Esophagus muscularis mucosa (tissue), 3 donors: ENCODE data around the gene HILPDA.

Experiments used
- POLR2A ChIP-seq: fragments of 450-650 bp; IDR thresholded peaks from one replicate; pipeline ENCODE4 v1.6.1; 2017; ENCODE audit warnings: antibody characterized with exemption, moderate library complexity, mild to moderate bottlenecking, low read depth
- POLR2AphosphoS5 ChIP-seq, 2 donors: sonication (generic); formaldehyde crosslinking; IDR thresholded peaks; one replicate each; pipeline ENCODE4 v1.6.1; 2017; ENCODE audit warnings: antibody characterized with exemption in 2 of 2
- TF ChIP-seq, protein P1 (sequence below), 3 experiments: fragments of 200-600 bp in 2 of 3; fragments of 450-650 bp in 1 of 3; sonication (generic) in 2 of 3; IDR thresholded peaks; one replicate each; pipeline ENCODE4 v1.5.1; 2017 to 2019; ENCODE audit warnings: antibody characterized with exemption in 3 of 3, mild to moderate bottlenecking in 2 of 3, moderate library complexity in 1 of 3

DNA sequence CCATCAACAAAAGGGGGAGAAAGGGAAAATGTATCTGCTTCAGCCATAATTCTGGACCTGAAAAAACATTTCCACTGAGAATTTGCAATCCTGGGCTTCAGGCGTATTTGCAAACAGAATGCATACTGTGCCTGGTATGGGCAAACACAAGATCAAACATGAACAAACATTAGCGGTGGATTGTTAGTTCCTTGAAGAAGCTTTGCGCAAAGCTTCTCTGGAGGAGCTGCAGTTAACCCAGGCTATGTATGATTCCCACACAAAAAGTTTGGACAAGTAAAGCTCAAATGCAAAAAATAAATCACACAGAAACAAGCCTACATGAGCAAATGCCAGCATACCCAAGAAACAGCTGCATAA lies 20.4 kb upstream of the HILPDA start:
- TF ChIP-seq, protein P1, sequence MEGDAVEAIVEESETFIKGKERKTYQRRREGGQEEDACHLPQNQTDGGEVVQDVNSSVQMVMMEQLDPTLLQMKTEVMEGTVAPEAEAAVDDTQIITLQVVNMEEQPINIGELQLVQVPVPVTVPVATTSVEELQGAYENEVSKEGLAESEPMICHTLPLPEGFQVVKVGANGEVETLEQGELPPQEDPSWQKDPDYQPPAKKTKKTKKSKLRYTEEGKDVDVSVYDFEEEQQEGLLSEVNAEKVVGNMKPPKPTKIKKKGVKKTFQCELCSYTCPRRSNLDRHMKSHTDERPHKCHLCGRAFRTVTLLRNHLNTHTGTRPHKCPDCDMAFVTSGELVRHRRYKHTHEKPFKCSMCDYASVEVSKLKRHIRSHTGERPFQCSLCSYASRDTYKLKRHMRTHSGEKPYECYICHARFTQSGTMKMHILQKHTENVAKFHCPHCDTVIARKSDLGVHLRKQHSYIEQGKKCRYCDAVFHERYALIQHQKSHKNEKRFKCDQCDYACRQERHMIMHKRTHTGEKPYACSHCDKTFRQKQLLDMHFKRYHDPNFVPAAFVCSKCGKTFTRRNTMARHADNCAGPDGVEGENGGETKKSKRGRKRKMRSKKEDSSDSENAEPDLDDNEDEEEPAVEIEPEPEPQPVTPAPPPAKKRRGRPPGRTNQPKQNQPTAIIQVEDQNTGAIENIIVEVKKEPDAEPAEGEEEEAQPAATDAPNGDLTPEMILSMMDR (IDR thresholded peaks at IDR 0.05), result no peak
- TF ChIP-seq POLR2AphosphoS5 (IDR thresholded peaks at IDR 0.05) (no peak), POLR2A (no peak)
